Gastrocnemius medialis (tissue), 4 donors: ENCODE measurements around the gene PIK3CG. TPM values are rescaled to one million over a fixed set of nuclear protein-coding genes. Genes with fewer than 3 reads are reported as not detected.

Experiments used
- ATAC-seq, 2 donors: fragments of 150-250 bp; one replicate each; pipeline ENCODE4 v1.9.1; 2016
- DNase-seq, 2 donors: peaks; one replicate each; pipeline ENCODE4 v3.0.0-alpha.2; 2019
- H3K27ac ChIP-seq, 4 donors: fragments of 200-600 bp; sonication (generic); 1 replicate in 1 of 4; 2 replicates in 3 of 4; pipeline ENCODE4 v1.5.1; 2016 to 2018; ENCODE audit warnings: mild to moderate bottlenecking in 2 of 4, moderate library complexity in 1 of 4
- H3K27me3 ChIP-seq, 3 donors: fragments of 200-600 bp; sonication (generic) in 2 of 3; 1 replicate in 1 of 3; 2 replicates in 2 of 3; pipeline versions ENCODE4 v1.5.1 to v1.6.0; 2016 to 2019; ENCODE audit warnings: mild to moderate bottlenecking in 1 of 3, moderate library complexity in 1 of 3
- H3K36me3 ChIP-seq, 2 donors: fragments of 200-600 bp; sonication (generic) in 1 of 2; one replicate each; pipeline ENCODE4 v1.5.1; 2017 to 2018
- H3K4me1 ChIP-seq, 2 donors: fragments of 200-600 bp; sonication (generic) in 1 of 2; one replicate each; pipeline ENCODE4 v1.5.1; 2016 to 2017; ENCODE audit warnings: mild to moderate bottlenecking in 2 of 2
- H3K4me3 ChIP-seq, 4 donors: fragments of 200-600 bp; sonication (generic) in 3 of 4; 1 replicate in 1 of 4; 2 replicates in 3 of 4; pipeline ENCODE4 v1.5.1; 2016 to 2019; ENCODE audit warnings: mild to moderate bottlenecking in 2 of 4
- H3K9me3 ChIP-seq, 3 donors: fragments of 200-600 bp; sonication (generic) in 2 of 3; 1 replicate in 1 of 3; 2 replicates in 2 of 3; pipeline ENCODE4 v1.5.1; 2016 to 2019
- POLR2A ChIP-seq, 2 donors: fragments of 450-650 bp; IDR thresholded peaks; one replicate each; pipeline ENCODE4 v1.6.1; 2017; ENCODE audit warnings: antibody characterized with exemption in 2 of 2, mild to moderate bottlenecking in 2 of 2, moderate library complexity in 2 of 2
- in situ Hi-C, 4 donors: fragments of 200-750 bp; cut with MboI; loops; one replicate each; pipeline versions ENCODE4 v1.15.0 to v1.8.0; 2017; ENCODE audit warnings: low sequenced_read_pairs in 4 of 4
- intact Hi-C: fragments of 100-400 bp; cut with DNase I; formaldehyde crosslinking; loops from one replicate; pipeline ENCODE4 v1.15.1; 2023; ENCODE audit warnings: low total_unique reads
- total RNA-seq, 4 donors: library from RNA; depleted of rRNA; stranded (reverse); fragments of >200 nt; gene quantifications; one replicate each; pipeline versions ENCODE4 v1.1.0 to v1.2.3, GENCODE V29; 2016
- TF ChIP-seq, protein P1 (sequence below), 5 experiments: fragments of 450-650 bp in 3 of 5; fragments of 200-600 bp in 2 of 5; sonication (generic) in 2 of 5; IDR thresholded peaks in 4 of 5; conservative IDR thresholded peaks in 1 of 5; 1 replicate in 4 of 5; 2 replicates in 1 of 5; pipeline ENCODE4 v1.5.1; 2016 to 2019; ENCODE audit warnings: antibody characterized with exemption in 5 of 5, mild to moderate bottlenecking in 3 of 5, moderate library complexity in 3 of 5

PIK3CG gene
- total RNA-seq, 4 donors from 2014 or later: 0.51 to 1.4 (median 0.83) TPM

GRCh38 chr7:106890952-106891351 lies 25.9 kb downstream of the PIK3CG start:
- intact Hi-C loops: no loop called here
- TF ChIP-seq, protein P1, sequence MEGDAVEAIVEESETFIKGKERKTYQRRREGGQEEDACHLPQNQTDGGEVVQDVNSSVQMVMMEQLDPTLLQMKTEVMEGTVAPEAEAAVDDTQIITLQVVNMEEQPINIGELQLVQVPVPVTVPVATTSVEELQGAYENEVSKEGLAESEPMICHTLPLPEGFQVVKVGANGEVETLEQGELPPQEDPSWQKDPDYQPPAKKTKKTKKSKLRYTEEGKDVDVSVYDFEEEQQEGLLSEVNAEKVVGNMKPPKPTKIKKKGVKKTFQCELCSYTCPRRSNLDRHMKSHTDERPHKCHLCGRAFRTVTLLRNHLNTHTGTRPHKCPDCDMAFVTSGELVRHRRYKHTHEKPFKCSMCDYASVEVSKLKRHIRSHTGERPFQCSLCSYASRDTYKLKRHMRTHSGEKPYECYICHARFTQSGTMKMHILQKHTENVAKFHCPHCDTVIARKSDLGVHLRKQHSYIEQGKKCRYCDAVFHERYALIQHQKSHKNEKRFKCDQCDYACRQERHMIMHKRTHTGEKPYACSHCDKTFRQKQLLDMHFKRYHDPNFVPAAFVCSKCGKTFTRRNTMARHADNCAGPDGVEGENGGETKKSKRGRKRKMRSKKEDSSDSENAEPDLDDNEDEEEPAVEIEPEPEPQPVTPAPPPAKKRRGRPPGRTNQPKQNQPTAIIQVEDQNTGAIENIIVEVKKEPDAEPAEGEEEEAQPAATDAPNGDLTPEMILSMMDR (IDR thresholded peaks at IDR 0.05 in 4 of 5, conservative IDR thresholded peaks at IDR 0.05 in 1 of 5): no peak
- no peak for TF ChIP-seq POLR2A (IDR thresholded peaks at IDR 0.05)
- no peaks in the 10 kb centered on the region for H3K27me3 ChIP-seq
- in situ Hi-C loops: no loop called here
- no peaks in the 10 kb centered on the region for H3K36me3 ChIP-seq
- H3K4me1 ChIP-seq: no peaks in the 10 kb centered on the region
- no peak overlapping the region for H3K27ac ChIP-seq
- no peak for ATAC-seq
- H3K9me3 ChIP-seq: no peaks in the 10 kb centered on the region
- H3K4me3 ChIP-seq: no peak overlapping the region
- no peak for DNase-seq

DNA sequence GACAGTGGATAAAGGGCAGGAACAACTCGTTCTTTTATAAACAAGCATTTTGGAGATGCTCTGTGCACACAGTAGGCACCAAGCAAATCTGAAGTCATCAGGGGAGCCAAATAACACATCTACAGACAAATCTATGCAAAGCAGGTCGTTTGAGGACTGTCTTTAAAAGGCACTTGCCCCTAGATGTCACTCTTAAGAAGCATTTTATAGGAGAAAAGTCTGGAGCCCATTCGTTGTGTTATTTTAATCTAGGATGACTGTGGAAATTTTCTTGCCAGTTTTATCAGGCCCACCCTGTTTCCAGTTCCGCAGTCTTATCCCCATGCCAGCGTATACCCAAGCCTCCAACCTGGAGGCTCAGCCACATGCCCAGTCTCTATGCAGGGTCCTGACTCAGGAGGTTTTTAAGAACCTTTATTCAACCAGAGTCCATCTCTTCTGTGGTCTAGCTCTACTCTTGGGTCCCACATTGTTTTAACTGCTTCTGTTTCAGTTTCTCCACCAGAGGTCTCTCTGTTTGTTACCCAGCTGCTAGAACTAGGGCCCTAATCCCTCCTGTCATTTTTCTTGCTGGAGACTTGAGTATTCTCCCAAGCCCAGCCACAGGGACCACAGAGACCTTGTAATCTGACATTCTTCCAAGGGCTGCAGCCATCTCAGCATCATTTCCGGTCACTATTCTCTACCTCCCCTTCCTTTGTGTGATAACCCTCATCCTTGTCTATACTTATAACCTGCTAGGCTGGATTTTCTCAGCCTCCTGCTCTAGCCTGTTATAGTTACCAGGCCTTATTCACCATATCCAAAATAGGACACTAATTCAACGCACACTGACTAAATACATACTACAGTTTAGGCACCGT lies 26.7 kb downstream of the PIK3CG start:
- ATAC-seq (no peak), DNase-seq (no peak)
- TF ChIP-seq, protein P1 (IDR thresholded peaks at IDR 0.05 in 4 of 5, conservative IDR thresholded peaks at IDR 0.05 in 1 of 5): no peak
- no peak for TF ChIP-seq POLR2A (IDR thresholded peaks at IDR 0.05)
- H3K4me1 ChIP-seq: no peaks in the 10 kb centered on the region
- in situ Hi-C loops: no loop called here
- no peaks in the 10 kb centered on the region for H3K36me3 ChIP-seq
- no peak overlapping the region for H3K4me3 ChIP-seq
- no peaks in the 10 kb centered on the region for H3K9me3 ChIP-seq
- intact Hi-C loops: no loop called here
- H3K27me3 ChIP-seq: no peaks in the 10 kb centered on the region
- no peak overlapping the region for H3K27ac ChIP-seq

- Histone ChIP-seq H3K4me1 (no peaks in the 10 kb centered on the region), H3K4me3 (no peak overlapping the region), H3K36me3 (no peaks in the 10 kb centered on the region), H3K27ac (no peak overlapping the region), H3K9me3 (no peaks in the 10 kb centered on the region), H3K27me3 (no peaks in the 10 kb centered on the region)
- no peak for ATAC-seq
- in situ Hi-C loops: no loop called here
- DNase-seq: no peak
- no peak for TF ChIP-seq POLR2A (IDR thresholded peaks at IDR 0.05)
- TF ChIP-seq, protein P1 (IDR thresholded peaks at IDR 0.05 in 4 of 5, conservative IDR thresholded peaks at IDR 0.05 in 1 of 5): no peak
- intact Hi-C loops: no loop called here
Observed at GRCh38 chr7:106893591-106893990, 28.5 kb downstream of the PIK3CG start.

- no peaks in the 10 kb centered on the region for H3K27me3 ChIP-seq
- no peak for ATAC-seq
- intact Hi-C loops: no loop called here
- no peak overlapping the region for H3K4me3 ChIP-seq
- in situ Hi-C loops: no loop called here
- no peaks in the 10 kb centered on the region for H3K9me3 ChIP-seq
- no peaks in the 10 kb centered on the region for H3K36me3 ChIP-seq
- DNase-seq: no peak
- TF ChIP-seq, protein P1 (IDR thresholded peaks at IDR 0.05 in 4 of 5, conservative IDR thresholded peaks at IDR 0.05 in 1 of 5): no peak
- TF ChIP-seq POLR2A (IDR thresholded peaks at IDR 0.05): no peak
- no peaks in the 10 kb centered on the region for H3K4me1 ChIP-seq
- H3K27ac ChIP-seq: no peak overlapping the region
Observed at GRCh38 chr7:106895246-106895864, 30.3 kb downstream of the PIK3CG start.
